Left ventricle myocardium inferior (tissue), 1 donor: ENCODE data around the gene ATP13A1. TPM values are rescaled to one million over a fixed set of nuclear protein-coding genes. Genes with fewer than 3 reads are reported as not detected.

Experiments
- DNase-seq: peaks from one replicate; pipeline ENCODE4 v3.0.0-alpha.2; 2020
- H3K27ac ChIP-seq: fragments of 200-600 bp; replicated peaks from 2 replicates; pipeline ENCODE4 v1.8.0; 2021
- H3K27me3 ChIP-seq: fragments of 200-600 bp; 2 replicates; pipeline ENCODE4 v1.8.0; 2021; ENCODE audit warnings: low read depth
- H3K36me3 ChIP-seq: fragments of 200-600 bp; 2 replicates; pipeline ENCODE4 v1.8.0; 2021
- H3K4me1 ChIP-seq: fragments of 200-600 bp; 2 replicates; pipeline ENCODE4 v1.8.0; 2021
- H3K4me3 ChIP-seq: fragments of 200-600 bp; 2 replicates; pipeline ENCODE4 v1.8.0; 2021; ENCODE audit warnings: mild to moderate bottlenecking, moderate library complexity
- H3K9me3 ChIP-seq: fragments of 200-600 bp; replicated peaks from 2 replicates; pipeline ENCODE4 v1.8.0; 2021
- intact Hi-C: fragments of 100-400 bp; cut with micrococcal nuclease; formaldehyde crosslinking; loops from one replicate; pipeline ENCODE4 v1.11.0; 2022
- total RNA-seq: library from RNA; stranded (reverse); fragmentation: NEBNext Ultra II Directional; extraction: Animal tissue kit (Norgen Biotek cat#: 25700); gene quantifications from one replicate; pipeline ENCODE4 v1.2.1, GENCODE V29; 2021
- TF ChIP-seq, protein P1 (sequence below): fragments of 200-600 bp; IDR thresholded peaks from 2 replicates; pipeline ENCODE4 v1.8.0; 2021; ENCODE audit warnings: antibody characterized with exemption, mild to moderate bottlenecking, borderline replicate concordance
- donor health status: DM: no; HTN: yes; CAD: no; lungs with severe emphysema.

The ATP13A1 gene
- total RNA-seq, 1 donor from 2014 or later: 16.5 TPM

DNA sequence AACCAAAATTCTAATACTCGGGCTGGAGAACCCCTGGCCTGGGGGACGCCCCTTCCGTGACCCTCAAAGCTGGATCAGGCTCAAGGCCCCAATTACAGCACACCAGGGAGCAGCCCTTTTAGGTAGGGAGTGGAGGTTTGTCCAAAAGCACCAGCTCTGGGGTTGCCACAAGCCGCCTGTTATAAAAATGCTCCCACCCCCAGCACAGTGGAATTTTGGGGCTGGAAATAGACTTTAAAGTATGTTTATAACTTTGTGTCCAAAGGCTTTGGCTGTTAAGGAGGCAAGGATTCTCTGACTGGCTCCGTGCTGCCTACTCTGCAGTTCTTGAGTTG, 19.5 kb downstream of the ATP13A1 start:
- H3K27ac ChIP-seq: no peak overlapping the region
- intact Hi-C loops: no loop called here
- H3K36me3 ChIP-seq: peaks cover 44% of the 10 kb centered on the region
- H3K4me1 ChIP-seq: peaks cover 16% of the 10 kb centered on the region
- no peaks in the 10 kb centered on the region for H3K9me3 ChIP-seq
- no peak for DNase-seq
- H3K4me3 ChIP-seq: peak overlapping the region; percentile 84
- TF ChIP-seq, protein P1, sequence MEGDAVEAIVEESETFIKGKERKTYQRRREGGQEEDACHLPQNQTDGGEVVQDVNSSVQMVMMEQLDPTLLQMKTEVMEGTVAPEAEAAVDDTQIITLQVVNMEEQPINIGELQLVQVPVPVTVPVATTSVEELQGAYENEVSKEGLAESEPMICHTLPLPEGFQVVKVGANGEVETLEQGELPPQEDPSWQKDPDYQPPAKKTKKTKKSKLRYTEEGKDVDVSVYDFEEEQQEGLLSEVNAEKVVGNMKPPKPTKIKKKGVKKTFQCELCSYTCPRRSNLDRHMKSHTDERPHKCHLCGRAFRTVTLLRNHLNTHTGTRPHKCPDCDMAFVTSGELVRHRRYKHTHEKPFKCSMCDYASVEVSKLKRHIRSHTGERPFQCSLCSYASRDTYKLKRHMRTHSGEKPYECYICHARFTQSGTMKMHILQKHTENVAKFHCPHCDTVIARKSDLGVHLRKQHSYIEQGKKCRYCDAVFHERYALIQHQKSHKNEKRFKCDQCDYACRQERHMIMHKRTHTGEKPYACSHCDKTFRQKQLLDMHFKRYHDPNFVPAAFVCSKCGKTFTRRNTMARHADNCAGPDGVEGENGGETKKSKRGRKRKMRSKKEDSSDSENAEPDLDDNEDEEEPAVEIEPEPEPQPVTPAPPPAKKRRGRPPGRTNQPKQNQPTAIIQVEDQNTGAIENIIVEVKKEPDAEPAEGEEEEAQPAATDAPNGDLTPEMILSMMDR: no peak
- no peaks in the 10 kb centered on the region for H3K27me3 ChIP-seq

DNA sequence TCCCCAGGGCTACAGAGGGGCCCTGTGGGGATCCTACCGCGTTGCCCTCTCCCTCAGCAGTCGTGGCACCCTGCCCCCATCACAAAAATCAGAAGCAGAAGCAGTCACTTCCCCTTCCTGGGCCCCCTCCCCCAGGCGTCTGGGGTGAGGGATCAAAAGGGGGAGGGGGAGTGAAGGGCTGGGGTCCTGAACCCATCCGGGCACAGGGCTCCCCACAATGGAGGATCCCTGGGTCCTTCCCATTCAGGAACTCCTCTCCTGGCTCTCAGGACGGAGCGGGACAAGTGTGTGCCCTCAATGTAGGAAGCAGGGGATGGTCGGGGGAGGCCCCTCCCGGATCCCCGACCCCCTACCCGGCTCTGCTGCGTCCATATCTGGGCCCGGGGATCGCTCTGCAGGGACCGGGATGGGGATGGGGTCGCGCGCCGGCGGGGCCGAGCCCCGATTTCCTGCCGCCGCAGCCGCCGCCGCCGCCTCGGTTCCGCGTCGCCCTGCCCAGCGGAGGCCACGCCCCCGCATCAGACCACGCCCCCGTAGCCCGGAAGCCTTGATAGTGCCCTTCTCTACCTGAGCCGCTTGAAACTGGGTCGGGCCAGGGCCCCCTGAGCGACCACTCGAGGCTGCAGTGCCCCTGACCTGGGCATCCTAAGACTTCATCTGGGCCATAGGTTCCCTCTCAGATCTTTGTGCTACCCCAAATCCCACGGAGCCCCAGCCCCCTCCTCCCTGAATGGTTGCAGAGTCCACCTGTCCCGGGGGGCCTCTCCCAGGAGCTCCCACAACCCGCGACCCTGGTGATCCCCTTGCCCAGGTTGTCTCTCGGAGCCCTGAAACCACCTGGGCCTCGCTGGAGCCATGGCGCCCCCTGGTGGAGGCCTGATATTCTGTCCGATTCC, 20.1 kb downstream of the ATP13A1 start, which contains the start of gene GMIP:
TSS of gene GMIP (minus strand) at position 500 of the 896 bp plus-strand sequence. CDS start at position 372, 128 bp downstream.
- H3K36me3 ChIP-seq: peaks cover 38% of the 10 kb centered on the region
- no peaks in the 10 kb centered on the region for H3K9me3 ChIP-seq
- TF ChIP-seq, protein P1: peak; percentile 91
- H3K4me3 ChIP-seq: peak within 1 kb of the TSS; percentile 84
- H3K27ac ChIP-seq: peak within 1 kb of the TSS; percentile 54
- H3K4me1 ChIP-seq: peaks cover 16% of the 10 kb centered on the region
- intact Hi-C loops: no loop called here
- DNase-seq: peak; percentile 82
- no peaks in the 10 kb centered on the region for H3K27me3 ChIP-seq

DNA sequence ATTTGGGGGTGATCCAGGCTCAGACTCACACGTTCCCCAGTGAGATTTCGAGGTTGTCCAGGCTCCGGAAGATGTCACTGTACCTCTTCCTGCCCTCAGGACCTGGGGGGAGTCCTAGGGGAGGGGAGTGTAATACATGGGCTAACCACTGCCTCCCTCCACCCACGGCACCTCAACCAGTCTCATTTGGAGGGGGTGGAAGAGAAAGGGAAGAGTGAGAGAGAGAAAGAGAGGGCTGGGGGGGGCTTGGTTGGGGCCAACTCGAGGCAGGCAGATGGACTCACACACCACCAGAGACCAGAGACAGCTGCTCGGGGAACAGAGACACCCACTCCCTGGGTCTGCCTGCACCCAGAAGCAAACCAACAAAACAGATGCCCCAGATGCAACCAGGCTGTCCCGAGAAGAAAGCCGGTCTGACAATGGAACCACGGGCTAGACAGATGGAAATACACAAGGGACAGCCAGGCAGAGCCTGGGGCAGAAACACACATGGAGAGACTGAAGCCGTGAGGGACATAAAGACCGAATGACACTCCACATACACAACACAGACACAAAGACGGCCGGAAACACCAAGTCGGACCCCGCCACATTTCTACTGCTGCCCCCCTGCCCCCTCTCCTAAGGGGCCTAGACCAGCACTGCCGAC, 20.8 kb downstream of the ATP13A1 start:
- H3K4me3 ChIP-seq: peak overlapping the region; percentile 84
- H3K27ac ChIP-seq: peak overlapping the region; percentile 54
- DNase-seq: no peak
- intact Hi-C loops: no loop called here
- peaks cover 30% of the 10 kb centered on the region for H3K36me3 ChIP-seq
- H3K9me3 ChIP-seq: no peaks in the 10 kb centered on the region
- H3K4me1 ChIP-seq: peaks cover 16% of the 10 kb centered on the region
- TF ChIP-seq, protein P1: no peak
- peaks cover 5% of the 10 kb centered on the region for H3K27me3 ChIP-seq

DNA sequence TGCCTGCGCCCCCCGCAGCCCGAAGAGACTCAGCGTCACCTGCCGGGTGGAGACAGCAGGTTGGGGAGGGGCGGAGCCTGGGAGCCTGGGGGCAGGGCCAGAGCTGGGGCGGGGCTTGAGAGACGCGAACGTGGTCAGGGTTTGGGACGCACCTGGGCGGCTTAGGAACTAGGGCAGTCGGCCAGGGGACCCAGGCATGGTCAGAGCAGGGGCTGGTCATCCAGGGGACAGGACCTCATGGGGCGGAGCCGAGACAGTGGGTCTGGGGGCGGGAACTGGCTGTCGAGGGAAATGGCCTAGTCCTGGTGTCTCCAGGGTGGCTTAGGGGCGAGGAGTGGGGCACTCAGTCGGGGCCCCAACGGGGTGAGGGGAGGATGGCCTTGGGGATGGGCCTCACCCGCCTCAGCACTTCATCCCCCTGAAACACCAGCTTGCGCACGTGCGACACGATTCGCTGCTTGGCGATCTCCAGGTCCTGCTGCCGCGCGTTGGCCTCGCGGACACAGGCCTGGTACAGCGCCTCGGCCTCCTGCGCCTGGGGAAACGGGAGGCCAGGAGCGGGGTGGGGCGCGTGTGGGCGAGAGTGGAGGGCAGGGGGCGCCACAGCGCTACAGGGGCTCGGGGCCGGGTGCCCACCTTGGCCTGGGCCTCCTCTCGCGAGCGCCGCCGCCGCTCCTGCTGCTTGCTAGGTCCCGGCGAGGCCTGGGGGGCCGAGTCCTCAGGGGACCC, 25.8 kb downstream of the ATP13A1 start:
- no peak overlapping the region for H3K27ac ChIP-seq
- intact Hi-C loops: no loop called here
- TF ChIP-seq, protein P1: no peak
- H3K36me3 ChIP-seq: peaks cover 11% of the 10 kb centered on the region
- peaks cover 11% of the 10 kb centered on the region for H3K27me3 ChIP-seq
- H3K4me3 ChIP-seq: no peak overlapping the region
- no peak for DNase-seq
- H3K9me3 ChIP-seq: no peaks in the 10 kb centered on the region
- H3K4me1 ChIP-seq: peaks cover 2% of the 10 kb centered on the region

DNA sequence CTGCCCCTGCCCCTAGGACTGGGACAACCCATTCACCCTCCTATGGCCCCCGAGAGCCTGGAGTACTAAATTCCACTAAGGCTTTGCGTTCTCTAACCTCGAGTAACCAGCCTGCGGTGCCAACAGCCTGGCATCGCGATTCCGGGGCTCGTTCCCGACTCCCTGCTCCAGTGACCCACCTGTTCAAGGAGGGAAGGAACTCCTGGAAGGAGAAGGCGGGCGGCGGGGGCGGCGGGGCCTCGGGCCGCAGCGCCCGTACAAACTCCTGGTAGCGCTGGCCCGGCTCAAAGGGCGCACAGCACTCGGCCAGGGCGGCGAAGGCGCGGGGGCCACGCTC, 26.3 kb downstream of the ATP13A1 start:
- TF ChIP-seq, protein P1: no peak
- DNase-seq: no peak
- no peaks in the 10 kb centered on the region for H3K4me1 ChIP-seq
- no peaks in the 10 kb centered on the region for H3K9me3 ChIP-seq
- H3K4me3 ChIP-seq: no peak overlapping the region
- H3K27me3 ChIP-seq: peaks cover 11% of the 10 kb centered on the region
- no peak overlapping the region for H3K27ac ChIP-seq
- intact Hi-C loops: no loop called here
- peaks cover 11% of the 10 kb centered on the region for H3K36me3 ChIP-seq
